GM12878 (cell line): ENCODE data around the gene NOP14. TPM values are rescaled to one million over a fixed set of nuclear protein-coding genes. Genes with fewer than 3 reads are reported as not detected.

Experiments used
- ATAC-seq: fragments of 200-7000 bp; cut with Tn5 transposase; 3 replicates; pipeline ENCODE4 v1.9.1; 2020; ENCODE audit warnings: mild to moderate bottlenecking, moderate library complexity
- BruUV-seq: library from RNA; stranded (reverse); fragments of 400-500 nt; replicated peaks from 2 replicates; lab custom pipeline; 2021; lab: Mats Ljungman, UMichigan
- CTCF ChIA-PET: fragments of 300-600 bp; sonication (Branson Sonifier 250); formaldehyde crosslinking; extraction: SDS; loops from one replicate; lab custom pipeline; 2021; ENCODE audit warnings: inconsistent platforms; lab: Yijun Ruan, JAX
- POLR2A ChIA-PET: fragments of 350-600 bp; formaldehyde crosslinking; extraction: SDS; loops from one replicate; lab custom pipeline; 2021; ENCODE audit warnings: inconsistent platforms; lab: Charles Lee
- RAD21 ChIA-PET: fragments of 300-600 bp; sonication (Branson Sonifier 250); formaldehyde crosslinking; loops from one replicate; lab custom pipeline; 2023; ENCODE audit warnings: antibody characterized with exemption; ENCODE audit not compliant: unreplicated experiment; lab: Charles Lee
- SMC1A ChIA-PET: fragments of 300-600 bp; sonication (Branson Sonifier 250); formaldehyde crosslinking; loops from one replicate; lab custom pipeline; 2023; ENCODE audit not compliant: unreplicated experiment, uncharacterized antibody; lab: Charles Lee
- DNase-seq: peaks from one replicate; pipeline ENCODE4 v3.0.0-alpha.2; 2011; ENCODE audit warnings: low read depth, low spot score
- FAIRE-seq: peaks from 3 replicates; lab custom pipeline; 2011; peaks lifted over from hg19 to GRCh38; lab: Jason Lieb, UNC
- H2AFZ ChIP-seq: 2 replicates; pipeline ENCODE4 v1.6.0; 2011; ENCODE audit warnings: low read depth, low read length, control low read depth; ENCODE audit not compliant: control insufficient read depth
- H3K27ac ChIP-seq: 2 replicates; pipeline ENCODE4 v1.5.1; 2011; ENCODE audit warnings: control low read depth; ENCODE audit not compliant: control insufficient read depth, insufficient read depth
- H3K27me3 ChIP-seq, 2 experiments: replicated peaks in 1 of 2; 2 replicates each; pipeline versions ENCODE4 v1.6.0 to v1.6.1; 2011; ENCODE audit warnings: low read length in 1 of 2; ENCODE audit not compliant: control insufficient read depth in 2 of 2, insufficient read depth in 2 of 2
- H3K36me3 ChIP-seq, 2 experiments: 2 replicates each; pipeline ENCODE4 v1.5.1; 2011; ENCODE audit warnings: low read length in 1 of 2; ENCODE audit not compliant: control insufficient read depth in 2 of 2, insufficient read depth in 2 of 2
- H3K4me1 ChIP-seq: 2 replicates; pipeline ENCODE4 v1.6.1; 2011; ENCODE audit warnings: mild to moderate bottlenecking, low read length, moderate library complexity, mixed read lengths; ENCODE audit not compliant: control insufficient read depth, insufficient read depth
- H3K4me2 ChIP-seq: 2 replicates; pipeline ENCODE4 v1.6.0; 2011; ENCODE audit warnings: control low read depth; ENCODE audit not compliant: control insufficient read depth, insufficient read depth
- H3K4me3 ChIP-seq: fragments of 200-600 bp; sonication (generic); 2 replicates; pipeline ENCODE4 v1.5.1; 2016
- H3K79me2 ChIP-seq: 2 replicates; pipeline ENCODE4 v1.6.0; 2011; ENCODE audit warnings: low read length; ENCODE audit not compliant: control insufficient read depth, insufficient read depth
- H3K9ac ChIP-seq: 2 replicates; pipeline ENCODE4 v1.8.0; 2011; ENCODE audit warnings: low read length, control low read depth, mixed read lengths; ENCODE audit not compliant: control insufficient read depth, insufficient read depth
- H3K9me3 ChIP-seq: replicated peaks from 3 replicates; pipeline ENCODE4 v1.5.1; 2011; ENCODE audit warnings: mild to moderate bottlenecking, low read length; ENCODE audit not compliant: control insufficient read depth, insufficient read depth
- H4K20me1 ChIP-seq: 2 replicates; pipeline ENCODE4 v1.6.0; 2011; ENCODE audit not compliant: control insufficient read depth, insufficient read depth
- CEBPZ ChIP-seq: fragments of 150-350 bp; IDR thresholded peaks from 2 replicates; pipeline ENCODE4 v1.6.1; 2016; ENCODE audit warnings: low read depth, low read length
- CREM ChIP-seq: IDR thresholded peaks from 2 replicates; pipeline ENCODE4 v1.6.1; 2014; ENCODE audit warnings: antibody characterized with exemption, low read depth
- GATAD2B ChIP-seq: fragments of 450-650 bp; conservative IDR thresholded peaks from 2 replicates; pipeline ENCODE4 v1.6.1; 2017; ENCODE audit warnings: low read depth, mild to moderate bottlenecking, moderate library complexity
- MYB ChIP-seq: fragments of 150-350 bp; IDR thresholded peaks from 2 replicates; pipeline ENCODE4 v1.6.1; 2014; ENCODE audit warnings: mild to moderate bottlenecking, low read depth, low read length, borderline replicate concordance
- SMAD5 ChIP-seq: IDR thresholded peaks from 2 replicates; pipeline ENCODE4 v1.6.1; 2016; ENCODE audit warnings: antibody characterized with exemption, low read depth
- SREBF2 ChIP-seq: IDR thresholded peaks from 2 replicates; pipeline ENCODE4 v1.6.1; 2012; ENCODE audit warnings: mild to moderate bottlenecking, low read length
- ZBED1 ChIP-seq: IDR thresholded peaks from 2 replicates; pipeline ENCODE4 v1.6.1; 2016; ENCODE audit warnings: borderline replicate concordance
- ZNF687 ChIP-seq: fragments of 450-650 bp; IDR thresholded peaks from 2 replicates; pipeline ENCODE4 v1.6.1; 2017; ENCODE audit warnings: mild to moderate bottlenecking, moderate library complexity
- WGBS: methylation state at CpG from one replicate; pipeline ENCODE4 v1.1.6; 2016; ENCODE audit warnings: low lambda C conversion rate; ENCODE audit not compliant: insufficient replicate concordance, insufficient coverage; ENCODE audit errors: missing lambda C conversion rate; 5-methylcytosine and 5-hydroxymethylcytosine counted together
- in situ Hi-C: fragments of 300-500 bp; cut with MboI; formaldehyde crosslinking; loops from 9 replicates; pipeline ENCODE4 v1.14.3; 2018; ENCODE audit warnings: mixed read lengths
- intact Hi-C: fragments of 100-400 bp; cut with micrococcal nuclease; formaldehyde crosslinking; loops from one replicate; pipeline ENCODE4 v1.14.2; 2022; ENCODE audit not compliant: unreplicated experiment
- polyA plus RNA-seq, 11 experiments: library from polyadenylated mRNA; depleted of rRNA in 4 of 11; unstranded in 6 of 11; stranded (reverse) in 5 of 11; fragments of >200 nt; fragmentation: Nextera tagmentation in 4 of 11; fragmentation: Illumina TruSeq in 1 of 11; extraction: Ambion mirVana in 4 of 11; extraction: Trizol in 1 of 11; gene quantifications; 1 replicate in 1 of 11; 2 replicates in 10 of 11; pipeline versions ENCODE4 v1.2.1 to v1.2.3, GENCODE V29; 2011 to 2016; ENCODE audit warnings: inconsistent platforms in 2 of 11, missing spikeins in 2 of 11, low read depth in 1 of 11
- total RNA-seq, 4 experiments: library from RNA; depleted of rRNA in 3 of 4; stranded (reverse); fragments of >200 nt in 3 of 4; fragmentation: Illumina TruSeq in 1 of 4; extraction: Trizol in 1 of 4; gene quantifications; 2 replicates each; pipeline versions ENCODE4 v1.2.1 to v1.2.3, GENCODE V29; 2013 to 2021

Gene NOP14
- total and polyA plus RNA-seq, 10 of the 15 experiments (the other 5 are each of a cell fraction or from before 2014, with no cell fraction given), result 13.8 to 80.6 (median 49.7) TPM

GRCh38 chr4:2941138-2942036, 21.8 kb downstream of the NOP14 start:
- ChIA-PET RAD21 (interaction anchor here (1.2 kb wide), 1 partner anchor 13 kb away, joined by 3 read pairs; no protein-coding TSS in a partner anchor), POLR2A (no interaction called here)
- in situ Hi-C loops, result loop anchor here (25.0 kb wide), 1 partner anchor 179 kb away; the partner anchor contains the start of gene TNIP2
- Histone ChIP-seq H2AFZ (no peak overlapping the region), H3K4me1 (peaks cover 19% of the 10 kb centered on the region), H3K27ac (no peak overlapping the region)
- FAIRE-seq (no peak), ATAC-seq (no peak)
- no peak for TF ChIP-seq CREM
- TF ChIP-seq MYB, result no peak
- no peak for TF ChIP-seq GATAD2B
- 0 out of 2 replicates have a peak, but pooled peaks have one; percentile 13 for TF ChIP-seq SMAD5
- TF ChIP-seq ZBED1, result peak; percentile 9; the same call in 1 of the 2 replicates
- no peak for TF ChIP-seq SREBF2
- no peak for TF ChIP-seq CEBPZ
- TF ChIP-seq ZNF687, result no peak
- TF ChIP-seq, all 136 proteins: peak for 2
- no peak overlapping the region for H3K4me2 ChIP-seq
- H3K36me3 ChIP-seq, result peaks cover 47 to 55% of the 10 kb centered on the region in 2 experiments
- ChIA-PET CTCF (no interaction called here), SMC1A (no interaction called here)
- H3K79me2 ChIP-seq, result peaks cover 2% of the 10 kb centered on the region; the same call in 1 of the 2 replicates
- H3K27me3 ChIP-seq, result no peaks in the 10 kb centered on the region
- no peaks in the 10 kb centered on the region for H4K20me1 ChIP-seq
- WGBS, result 94% methylated on average over 24 of the region's 24 CpGs
- no peak overlapping the region for H3K4me3 ChIP-seq
- no peak overlapping the region for H3K9ac ChIP-seq
- no TSS peak for BruUV-seq
- intact Hi-C loops, result no loop called here
- DNase-seq, result no peak
- no peaks in the 10 kb centered on the region; the same call in 2 of the 3 replicates for H3K9me3 ChIP-seq
